Hepatocyte (in vitro differentiated cells): Measurements from ENCODE around the gene NID1. TPM values are rescaled to one million over a fixed set of nuclear protein-coding genes. Genes with fewer than 3 reads are reported as not detected.

Experiments used
- DNase-seq: peaks from one replicate; pipeline ENCODE4 v3.0.0-alpha.2; 2016; ENCODE audit warnings: low spot score
- H2AFZ ChIP-seq: fragments of 200-600 bp; sonication (generic); 2 replicates; pipeline ENCODE4 v1.6.0; 2016; ENCODE audit warnings: antibody characterized with exemption, mild to moderate bottlenecking
- H3K27ac ChIP-seq: fragments of 200-600 bp; sonication (generic); 2 replicates; pipeline ENCODE4 v1.5.1; 2016; ENCODE audit warnings: mild to moderate bottlenecking
- H3K27me3 ChIP-seq: fragments of 200-600 bp; sonication (generic); 2 replicates; pipeline ENCODE4 v1.6.1; 2016
- H3K36me3 ChIP-seq: fragments of 200-600 bp; sonication (generic); replicated peaks from 2 replicates; pipeline ENCODE4 v1.5.1; 2016; ENCODE audit warnings: low read depth; ENCODE audit not compliant: insufficient read depth
- H3K4me1 ChIP-seq: fragments of 200-600 bp; sonication (generic); 2 replicates; pipeline ENCODE4 v1.5.1; 2016; ENCODE audit warnings: mild to moderate bottlenecking, moderate library complexity; ENCODE audit not compliant: insufficient read depth
- H3K4me2 ChIP-seq: fragments of 200-600 bp; sonication (generic); 2 replicates; pipeline ENCODE4 v1.6.0; 2016
- H3K4me3 ChIP-seq: fragments of 200-600 bp; sonication (generic); 2 replicates; pipeline ENCODE4 v1.5.1; 2016; ENCODE audit warnings: mild to moderate bottlenecking
- H3K79me2 ChIP-seq: fragments of 200-600 bp; sonication (generic); 2 replicates; pipeline ENCODE4 v1.6.0; 2017; ENCODE audit warnings: mild to moderate bottlenecking
- H3K9me2 ChIP-seq: fragments of 200-600 bp; sonication (generic); replicated peaks from 2 replicates; pipeline ENCODE4 v1.6.0; 2017; ENCODE audit warnings: mild to moderate bottlenecking; ENCODE audit not compliant: insufficient read depth
- H3K9me3 ChIP-seq: fragments of 200-600 bp; sonication (generic); 2 replicates; pipeline ENCODE4 v1.5.1; 2016; ENCODE audit warnings: low read depth, mild to moderate bottlenecking
- H4K20me1 ChIP-seq: fragments of 200-600 bp; sonication (generic); 2 replicates; pipeline ENCODE4 v1.6.0; 2016; ENCODE audit warnings: mild to moderate bottlenecking; ENCODE audit not compliant: insufficient read depth, poor library complexity, severe bottlenecking
- EZH2 ChIP-seq: fragments of 200-600 bp; sonication (generic); IDR thresholded peaks from 2 replicates; pipeline ENCODE4 v1.6.1; 2016; ENCODE audit warnings: antibody characterized with exemption, mild to moderate bottlenecking, borderline replicate concordance
- EZH2phosphoT487 ChIP-seq: fragments of 200-600 bp; sonication (generic); IDR thresholded peaks from one replicate; pipeline ENCODE4 v1.6.1; 2018; ENCODE audit warnings: antibody characterized with exemption, mild to moderate bottlenecking, low read depth, moderate library complexity; ENCODE audit not compliant: unreplicated experiment, severe bottlenecking
- WGBS: methylation state at CpG from one replicate; pipeline ENCODE4 v1.1.6; 2016; ENCODE audit warnings: low lambda C conversion rate; ENCODE audit errors: missing lambda C conversion rate; 5-methylcytosine and 5-hydroxymethylcytosine counted together
- polyA plus RNA-seq: library from polyadenylated mRNA; unstranded; fragments of >200 nt; fragmentation: Nextera tagmentation; extraction: Ambion mirVana; gene quantifications from 2 replicates; pipeline ENCODE4 v1.2.1, GENCODE V29; 2016
- total RNA-seq: library from RNA; depleted of rRNA; stranded (reverse); fragments of >200 nt; gene quantifications from 2 replicates; pipeline ENCODE4 v1.2.3, GENCODE V29; 2014
- TF ChIP-seq, protein P1 (sequence below): fragments of 200-600 bp; sonication (generic); IDR thresholded peaks from 2 replicates; pipeline ENCODE4 v1.5.1; 2016; ENCODE audit warnings: antibody characterized with exemption, mild to moderate bottlenecking; ENCODE audit not compliant: poor library complexity

NID1 gene
- total and polyA plus RNA-seq, 2 experiments from 2014 or later, result 53.8 to 72.8 TPM

DNA sequence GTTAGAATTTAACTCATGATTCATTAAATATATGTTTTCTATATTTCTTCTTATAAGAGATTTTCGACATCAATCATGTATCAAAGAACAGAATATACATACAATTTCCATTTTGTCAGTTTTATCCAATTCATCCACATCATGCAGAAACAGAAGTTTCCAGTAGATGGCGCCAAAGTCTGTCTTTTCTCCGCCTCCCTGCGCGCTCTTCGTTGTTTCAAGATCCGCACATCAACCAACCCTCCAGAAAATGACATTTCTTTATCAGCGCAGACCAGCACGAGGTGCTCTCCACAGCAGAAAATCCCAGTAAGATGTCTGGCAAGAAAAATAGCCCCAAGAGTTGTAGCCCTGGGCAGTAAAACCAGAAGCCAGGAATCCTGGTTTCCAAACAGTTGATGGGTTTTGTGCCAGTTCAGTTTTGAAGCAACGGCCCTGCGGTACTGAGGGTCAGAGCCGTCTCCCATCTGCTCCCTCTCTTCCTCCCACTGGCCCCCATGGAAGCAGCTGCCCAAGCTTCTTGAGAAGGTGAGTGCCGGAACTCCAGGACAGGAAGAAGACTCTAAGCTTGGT, 38.8 kb upstream of the NID1 start:
- 34% methylated on average over 13 of the region's 13 CpGs for WGBS

DNA sequence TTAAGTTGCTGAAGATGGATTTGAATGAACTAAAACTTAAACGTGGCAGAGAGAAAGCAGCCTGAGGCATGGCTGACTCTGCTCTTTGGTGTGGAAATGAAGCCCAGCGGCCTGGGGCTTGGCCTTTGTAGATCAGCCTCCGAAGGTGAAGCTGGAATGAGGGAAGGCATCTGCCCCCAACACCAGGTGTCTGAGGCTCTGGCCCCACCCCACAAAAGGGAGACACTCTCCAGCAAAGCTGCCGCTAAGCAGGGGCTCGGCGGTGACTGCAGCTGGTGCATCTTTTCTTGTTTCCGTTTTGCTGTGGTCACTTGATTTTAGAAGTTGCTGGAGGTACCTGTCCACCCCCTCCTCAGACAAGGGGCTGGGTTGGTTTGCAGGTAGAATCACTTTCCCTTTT, 38.2 kb upstream of the NID1 start:
- H3K36me3 ChIP-seq, result no peaks in the 10 kb centered on the region
- no peak overlapping the region for H2AFZ ChIP-seq
- H3K79me2 ChIP-seq, result no peaks in the 10 kb centered on the region
- no peaks in the 10 kb centered on the region for H3K9me3 ChIP-seq
- H3K27ac ChIP-seq, result no peak overlapping the region
- peaks cover 6% of the 10 kb centered on the region for H3K4me1 ChIP-seq
- 33% methylated on average over 7 of the region's 7 CpGs for WGBS
- H4K20me1 ChIP-seq, result no peaks in the 10 kb centered on the region
- H3K27me3 ChIP-seq, result no peaks in the 10 kb centered on the region
- TF ChIP-seq EZH2phosphoT487, result no peak
- no peak overlapping the region for H3K4me2 ChIP-seq
- H3K4me3 ChIP-seq, result no peak overlapping the region
- no peak for DNase-seq
- no peaks in the 10 kb centered on the region for H3K9me2 ChIP-seq

More for the DNA sequence above, 38.8 kb upstream of the NID1 start:
- Histone ChIP-seq H3K36me3 (no peaks in the 10 kb centered on the region), H2AFZ (no peak overlapping the region), H3K9me3 (no peaks in the 10 kb centered on the region), H4K20me1 (no peaks in the 10 kb centered on the region), H3K4me1 (peaks cover 6% of the 10 kb centered on the region), H3K4me2 (no peak overlapping the region), H3K79me2 (no peaks in the 10 kb centered on the region), H3K27ac (no peak overlapping the region), H3K27me3 (no peaks in the 10 kb centered on the region), H3K4me3 (no peak overlapping the region), H3K9me2 (no peaks in the 10 kb centered on the region)
- peak; percentile 77 for DNase-seq
- TF ChIP-seq EZH2phosphoT487, result no peak
- TF ChIP-seq, protein P1, sequence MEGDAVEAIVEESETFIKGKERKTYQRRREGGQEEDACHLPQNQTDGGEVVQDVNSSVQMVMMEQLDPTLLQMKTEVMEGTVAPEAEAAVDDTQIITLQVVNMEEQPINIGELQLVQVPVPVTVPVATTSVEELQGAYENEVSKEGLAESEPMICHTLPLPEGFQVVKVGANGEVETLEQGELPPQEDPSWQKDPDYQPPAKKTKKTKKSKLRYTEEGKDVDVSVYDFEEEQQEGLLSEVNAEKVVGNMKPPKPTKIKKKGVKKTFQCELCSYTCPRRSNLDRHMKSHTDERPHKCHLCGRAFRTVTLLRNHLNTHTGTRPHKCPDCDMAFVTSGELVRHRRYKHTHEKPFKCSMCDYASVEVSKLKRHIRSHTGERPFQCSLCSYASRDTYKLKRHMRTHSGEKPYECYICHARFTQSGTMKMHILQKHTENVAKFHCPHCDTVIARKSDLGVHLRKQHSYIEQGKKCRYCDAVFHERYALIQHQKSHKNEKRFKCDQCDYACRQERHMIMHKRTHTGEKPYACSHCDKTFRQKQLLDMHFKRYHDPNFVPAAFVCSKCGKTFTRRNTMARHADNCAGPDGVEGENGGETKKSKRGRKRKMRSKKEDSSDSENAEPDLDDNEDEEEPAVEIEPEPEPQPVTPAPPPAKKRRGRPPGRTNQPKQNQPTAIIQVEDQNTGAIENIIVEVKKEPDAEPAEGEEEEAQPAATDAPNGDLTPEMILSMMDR, result peak; percentile 89
- TF ChIP-seq EZH2, result no peak

DNA sequence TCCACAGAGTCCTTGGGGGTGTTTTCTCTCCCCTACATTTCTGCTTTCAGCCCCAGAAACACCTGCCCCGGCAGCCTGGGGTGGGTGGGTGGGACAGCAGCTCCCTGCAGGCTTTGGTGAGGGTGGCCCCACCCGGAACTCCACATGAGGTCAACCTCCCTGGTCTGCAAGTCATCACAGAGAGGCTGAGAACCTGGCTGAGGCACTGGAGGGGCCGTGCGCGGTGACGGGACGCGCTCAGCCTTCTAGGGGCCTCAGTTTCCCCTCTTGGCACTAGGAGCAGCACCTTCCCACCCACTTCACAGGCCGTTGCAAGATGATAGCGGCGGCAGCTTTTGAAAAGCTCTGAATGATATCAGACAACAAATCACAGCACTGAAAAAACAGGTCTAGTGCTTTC, 37.7 kb upstream of the NID1 start:
- Histone ChIP-seq H3K4me3 (no peak overlapping the region), H3K4me1 (peaks cover 6% of the 10 kb centered on the region), H3K27me3 (no peaks in the 10 kb centered on the region), H3K36me3 (no peaks in the 10 kb centered on the region), H3K27ac (no peak overlapping the region), H3K9me2 (no peaks in the 10 kb centered on the region), H4K20me1 (no peaks in the 10 kb centered on the region), H3K79me2 (no peaks in the 10 kb centered on the region), H2AFZ (no peak overlapping the region), H3K4me2 (no peak overlapping the region), H3K9me3 (no peaks in the 10 kb centered on the region)
- DNase-seq, result no peak
- 73% methylated on average over 11 of the region's 11 CpGs for WGBS
- TF ChIP-seq EZH2, result no peak
- TF ChIP-seq, protein P1, result no peak
- no peak for TF ChIP-seq EZH2phosphoT487

DNA sequence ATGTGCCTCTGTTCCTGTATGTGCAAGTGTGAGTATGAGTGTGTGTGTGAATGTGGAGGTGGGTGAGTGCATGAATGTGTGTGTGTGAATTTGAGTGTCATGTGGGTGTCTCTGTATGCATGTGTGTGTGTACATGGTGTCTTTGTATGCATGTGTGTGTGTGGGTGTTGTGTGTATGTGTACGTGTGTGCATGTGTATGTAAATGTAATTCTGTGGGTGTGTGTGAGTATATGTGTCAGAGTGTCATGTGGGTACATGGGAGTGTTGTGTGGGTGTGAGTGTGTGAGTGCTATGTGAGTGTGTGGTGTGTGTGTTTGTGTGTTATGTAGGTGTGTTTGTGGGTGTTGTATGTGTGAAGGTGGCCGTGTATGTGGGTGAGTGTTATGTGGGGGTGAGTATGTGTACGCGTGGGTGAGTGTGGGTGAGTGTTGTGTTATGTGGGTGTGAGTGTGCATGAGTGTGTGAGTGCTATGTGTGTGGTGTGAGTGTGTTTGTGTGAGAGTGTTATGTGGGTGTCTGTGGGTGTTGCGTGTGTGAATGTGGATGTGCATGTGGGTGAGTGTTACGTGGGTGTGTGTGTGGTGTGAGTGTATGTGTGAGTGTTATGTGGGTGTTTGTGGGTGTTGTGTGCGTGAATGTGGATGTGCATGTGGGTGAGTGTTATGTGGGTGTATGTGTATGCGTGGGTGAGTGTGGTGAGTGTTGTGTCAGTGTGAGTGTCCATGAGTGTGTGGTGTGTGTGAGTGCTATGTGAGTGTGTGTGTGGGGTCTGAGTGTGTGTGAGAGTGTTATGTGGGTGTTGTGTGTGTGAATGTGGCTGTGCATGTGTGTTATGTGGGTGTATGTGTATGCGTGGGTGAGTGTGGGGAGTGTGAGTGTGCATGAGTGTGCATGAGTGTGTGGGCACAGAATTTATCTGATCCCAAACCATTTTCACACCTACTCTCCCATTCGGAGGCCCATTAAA, 36.6 kb upstream of the NID1 start:
- no peaks in the 10 kb centered on the region for H3K9me3 ChIP-seq
- DNase-seq, result no peak
- H3K9me2 ChIP-seq, result no peaks in the 10 kb centered on the region
- no peak overlapping the region for H3K4me3 ChIP-seq
- no peaks in the 10 kb centered on the region for H3K36me3 ChIP-seq
- 92% methylated on average over 8 of the region's 10 CpGs for WGBS
- H3K27me3 ChIP-seq, result no peaks in the 10 kb centered on the region
- no peak overlapping the region for H2AFZ ChIP-seq
- no peak for TF ChIP-seq EZH2phosphoT487
- TF ChIP-seq, protein P1, result no peak
- no peak for TF ChIP-seq EZH2
- H3K4me2 ChIP-seq, result no peak overlapping the region
- H3K4me1 ChIP-seq, result peaks cover 6% of the 10 kb centered on the region
- no peaks in the 10 kb centered on the region for H3K79me2 ChIP-seq
- H4K20me1 ChIP-seq, result no peaks in the 10 kb centered on the region
- no peak overlapping the region for H3K27ac ChIP-seq
